GDM1 (cell line): ENCODE measurements around the gene FAAH.
A peak's percentile ranks its signal among the peaks of the same experiment; 100 is the strongest.
"Not testable (repeated sequence)": the region's sequence is repeated elsewhere in the genome, so short reads cannot be mapped to it uniquely, and the experiment has no call there.

Source experiments
- DNase-seq: peaks from one replicate; lab custom pipeline; 2025; lab: John Stamatoyannopoulos, UW

The FAAH gene

DNA sequence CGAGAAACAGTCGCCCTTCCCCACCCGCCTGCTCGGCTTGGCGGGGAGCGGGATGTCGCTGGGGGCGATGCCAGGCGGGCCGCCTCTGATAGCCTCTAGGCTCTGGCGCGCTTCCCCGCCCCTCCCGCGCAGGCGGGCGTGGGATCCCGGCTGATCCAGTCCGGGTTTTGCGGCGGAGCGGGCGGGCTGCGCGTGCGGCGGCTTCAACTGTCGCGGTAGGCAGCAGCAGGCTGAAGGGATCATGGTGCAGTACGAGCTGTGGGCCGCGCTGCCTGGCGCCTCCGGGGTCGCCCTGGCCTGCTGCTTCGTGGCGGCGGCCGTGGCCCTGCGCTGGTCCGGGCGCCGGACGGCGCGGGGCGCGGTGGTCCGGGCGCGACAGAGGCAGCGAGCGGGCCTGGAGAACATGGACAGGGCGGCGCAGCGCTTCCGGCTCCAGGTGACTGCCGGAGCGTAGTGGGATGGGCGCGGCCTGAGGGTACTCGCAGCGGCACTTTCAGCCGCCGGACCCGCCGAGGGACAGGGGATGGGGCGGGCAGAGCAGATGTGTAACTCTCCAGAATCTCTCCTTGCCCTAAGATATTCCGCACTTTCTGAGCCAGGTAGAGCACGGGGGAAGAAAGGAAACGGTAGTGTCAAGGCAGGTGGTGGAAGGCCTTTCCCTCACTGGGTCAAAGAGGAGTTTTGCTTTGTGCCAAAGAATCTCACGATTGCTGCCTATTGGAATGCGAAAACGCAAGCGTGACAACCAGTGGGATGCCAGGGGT is at the start of gene FAAH:
Gene FAAH, plus strand, starts transcription at position 210 of the 764 bp plus-strand sequence. Its CDS starts 32 bp downstream, at position 242.
- DNase-seq: no peak

GRCh38 chr1:46344481-46344880 is 49.6 kb upstream of the FAAH start:
- no peak for DNase-seq

DNA sequence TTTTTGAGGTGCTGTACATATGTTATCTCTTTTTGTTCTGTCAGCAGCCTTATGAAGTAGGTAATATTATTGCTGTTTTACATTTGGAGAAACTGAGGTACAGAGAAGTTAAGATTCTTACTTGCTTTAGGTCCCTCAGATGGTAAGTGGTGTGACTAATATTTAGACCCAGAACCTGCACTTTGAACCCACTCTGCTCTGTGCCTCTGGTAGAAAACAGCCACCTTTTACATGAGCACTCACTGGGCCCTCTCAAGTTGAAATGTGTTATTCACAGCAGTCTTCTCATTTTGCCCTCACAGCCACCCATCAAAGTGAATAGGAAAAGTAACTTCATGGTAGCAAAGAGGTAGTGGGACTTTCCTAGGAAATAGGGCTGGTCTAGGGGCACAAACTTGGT is 48.8 kb upstream of the FAAH start:
- DNase-seq: no peak

- DNase-seq: no peak
These were observed 41.8 kb upstream of the FAAH start for GRCh38 chr1:46352363-46352762.

DNA sequence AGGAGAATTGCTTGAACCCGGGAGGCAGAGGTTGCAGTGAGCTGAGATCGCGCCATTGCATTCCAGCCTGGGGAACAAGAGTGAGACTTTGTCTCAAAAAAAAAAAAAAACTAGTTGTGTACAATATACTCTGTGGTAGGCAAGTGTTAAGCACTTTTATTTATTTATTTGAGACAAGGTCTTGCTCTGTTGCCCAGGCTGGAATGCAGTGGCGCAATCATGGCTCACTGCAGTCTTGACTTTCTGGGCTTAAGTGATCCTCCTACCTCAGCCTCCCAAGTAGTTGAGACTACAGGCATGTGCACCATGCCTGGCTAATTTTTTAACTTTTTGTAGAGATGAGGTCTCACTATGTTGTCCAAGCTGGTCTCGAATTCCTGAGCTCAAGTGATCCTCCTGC is 38.2 kb upstream of the FAAH start:
- DNase-seq: not testable (repeated sequence)

DNA sequence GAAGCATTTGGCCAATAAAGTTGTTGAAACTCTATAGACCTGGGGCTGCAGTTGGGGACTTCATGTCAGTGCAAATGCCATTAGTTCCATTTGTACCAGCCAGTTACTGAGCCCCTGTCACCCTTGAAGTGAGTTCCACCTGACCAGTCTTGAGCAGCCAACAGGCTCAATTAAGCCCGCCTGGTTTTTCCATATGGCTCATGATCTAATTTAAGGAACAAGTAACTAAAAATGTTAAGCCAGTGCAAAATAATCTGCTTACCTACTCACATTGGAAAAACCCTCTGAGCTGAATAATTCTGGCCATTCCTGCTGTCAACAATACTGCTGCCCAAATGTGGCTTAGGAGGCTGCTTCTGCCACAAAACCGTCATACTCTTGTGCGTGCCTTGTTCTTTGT is 32.0 kb upstream of the FAAH start:
- no peak for DNase-seq

GRCh38 chr1:46363121-46363520 is 31.0 kb upstream of the FAAH start:
- no peak for DNase-seq

DNA sequence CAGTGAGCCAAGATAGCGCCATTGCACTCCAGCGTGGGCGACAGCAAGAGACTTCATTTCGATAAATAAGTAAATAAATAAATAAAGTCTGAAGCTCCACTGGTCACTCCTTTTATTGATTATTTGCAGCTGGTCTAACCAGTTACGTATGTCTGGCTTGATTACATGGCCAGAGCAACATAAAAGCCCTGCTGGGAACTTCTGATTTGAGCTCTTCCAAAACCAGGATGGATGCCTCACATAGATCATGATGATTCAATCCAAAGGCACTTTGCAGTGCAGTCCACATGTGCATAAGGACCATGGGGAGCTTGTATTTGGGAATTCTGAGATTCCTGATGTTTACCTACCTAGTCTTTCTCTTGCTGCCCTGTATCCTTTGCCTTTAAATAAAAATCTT is 29.5 kb upstream of the FAAH start:
- DNase-seq: no peak

DNA sequence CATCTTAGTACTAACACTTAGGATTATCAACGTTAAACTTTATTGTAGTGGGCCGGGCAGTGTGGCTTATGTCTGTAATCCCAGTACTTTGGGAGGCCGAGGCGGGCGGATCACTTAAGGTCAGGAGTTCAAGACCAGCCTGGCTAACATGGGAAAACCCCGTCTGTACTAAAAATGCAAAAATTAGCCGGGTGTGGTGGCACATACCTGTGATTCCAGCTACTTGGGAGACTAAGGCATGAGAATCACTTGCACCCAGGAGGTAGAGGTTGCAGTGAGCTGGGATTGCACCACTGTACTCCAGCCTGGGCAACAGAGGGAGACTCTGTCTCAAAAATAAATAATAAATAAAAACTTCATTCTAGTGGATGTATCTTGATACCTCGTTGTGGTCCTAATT is 28.3 kb upstream of the FAAH start:
- DNase-seq: not testable (repeated sequence)

- DNase-seq: no peak
These were observed 27.0 kb upstream of the FAAH start for GRCh38 chr1:46367072-46367471.

GRCh38 chr1:46367701-46368100 is 26.4 kb upstream of the FAAH start:
- DNase-seq: not testable (repeated sequence)

GRCh38 chr1:46368791-46369190 is 25.3 kb upstream of the FAAH start:
- DNase-seq: no peak

DNA sequence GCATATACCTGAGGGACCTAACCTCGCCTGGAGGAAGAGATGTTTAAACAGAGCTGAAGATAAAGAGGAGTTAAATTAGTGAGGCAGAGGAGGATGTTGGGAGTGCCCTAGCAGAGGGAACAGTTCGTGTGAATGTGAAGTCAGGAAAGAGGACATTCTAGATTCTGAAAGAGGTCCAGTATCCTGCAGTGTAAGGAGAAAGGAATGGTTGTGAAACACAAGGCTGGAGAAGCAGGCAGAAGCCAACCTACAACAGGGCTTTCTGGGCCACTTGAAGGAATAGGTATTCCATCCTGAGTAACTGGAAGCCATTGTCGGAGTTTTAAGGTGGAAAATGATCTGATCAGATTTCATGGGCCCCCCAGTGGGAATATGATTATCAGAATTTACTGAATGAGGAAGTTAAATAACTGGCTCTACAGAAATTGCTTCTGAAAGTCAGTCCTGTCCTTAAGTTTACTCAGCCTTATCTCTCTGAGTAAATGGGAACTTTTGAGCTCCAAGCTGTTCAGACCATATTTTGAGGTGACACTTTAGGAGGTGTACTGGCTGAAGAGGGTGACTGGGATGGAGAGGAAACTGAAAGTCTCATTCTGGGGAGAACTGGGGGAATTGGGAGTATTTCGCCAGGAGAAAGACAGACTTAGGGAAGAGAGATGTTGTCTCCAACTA is 24.4 kb upstream of the FAAH start:
- no peak for DNase-seq

GRCh38 chr1:46370214-46370633 is 23.9 kb upstream of the FAAH start:
- DNase-seq: peak; percentile 14

- no peak for DNase-seq
These were observed 21.7 kb upstream of the FAAH start for GRCh38 chr1:46372431-46372830.

GRCh38 chr1:46379996-46380395 is 14.1 kb upstream of the FAAH start:
- no peak for DNase-seq

GRCh38 chr1:46380508-46380907 is 13.6 kb upstream of the FAAH start:
- DNase-seq: no peak

DNA sequence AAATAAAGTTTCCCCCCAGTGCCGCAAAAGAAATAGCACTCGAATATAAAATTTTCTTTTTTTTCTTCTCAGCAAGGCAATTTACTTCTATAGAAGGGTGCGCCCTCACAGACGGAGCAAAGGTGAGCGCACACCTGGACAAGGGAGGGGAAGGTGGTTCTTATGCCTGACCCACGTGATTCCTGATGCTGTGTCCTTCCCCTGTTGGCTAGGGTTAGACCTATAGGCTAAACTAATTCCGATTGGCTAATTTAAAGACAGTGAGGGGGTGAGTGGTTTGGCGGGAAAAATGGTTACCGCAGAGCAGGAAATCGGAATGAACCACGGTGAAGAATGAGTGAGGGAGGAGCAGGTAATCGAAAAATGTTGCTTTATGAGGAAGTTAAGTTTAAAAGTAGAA is 607 bp upstream of the FAAH start:
- DNase-seq: no peak

DNA sequence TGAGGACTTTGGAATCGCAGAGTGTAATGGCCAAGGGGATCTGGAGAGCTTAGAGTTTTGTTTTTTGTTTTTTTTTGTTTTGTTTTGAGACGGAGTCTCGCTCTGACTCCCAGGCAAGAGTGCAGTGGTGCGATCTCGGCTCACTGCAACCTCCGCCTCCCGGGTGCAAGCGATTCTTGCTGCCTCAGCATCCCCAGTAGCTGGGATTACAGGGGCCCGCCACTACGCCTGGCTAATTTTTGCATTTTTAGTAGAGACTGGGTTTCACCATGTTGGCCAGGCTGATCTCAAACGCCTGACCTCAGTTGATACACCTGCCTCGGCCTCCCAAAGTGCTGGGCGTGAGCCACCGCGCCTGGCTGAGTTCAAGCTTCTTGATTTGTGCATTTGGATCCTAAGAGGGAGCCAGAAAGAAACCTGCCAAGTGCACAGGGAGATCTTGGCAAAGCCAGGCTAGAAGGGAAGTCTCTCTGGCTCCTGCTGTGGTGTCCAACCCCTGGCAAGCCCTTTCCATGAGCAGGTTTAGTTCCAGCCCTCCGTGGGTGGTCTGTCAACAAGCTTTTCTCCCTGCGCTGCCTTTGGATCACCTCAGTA is 852 bp downstream of the FAAH start:
- no peak for DNase-seq

- DNase-seq: no peak
These were observed 2.6 kb downstream of the FAAH start for GRCh38 chr1:46396441-46397398.

GRCh38 chr1:46399307-46399706 is 5.2 kb downstream of the FAAH start:
- DNase-seq: no peak

- no peak for DNase-seq
These were observed 6.3 kb downstream of the FAAH start for GRCh38 chr1:46400421-46400820.
